Aorta (tissue), 5 donors: Measurements from ENCODE around the gene FGF22. TPM values are rescaled to one million over a fixed set of nuclear protein-coding genes. Genes with fewer than 3 reads are reported as not detected.
"Not testable (repeated sequence)": the region's sequence is repeated elsewhere in the genome, so short reads cannot be mapped to it uniquely, and the experiment has no call there.

Experiments
- ATAC-seq: fragments of 200-7000 bp; cut with Tn5 transposase; one replicate; pipeline ENCODE4 v1.9.1; 2022; ENCODE audit warnings: moderate library complexity; ENCODE audit not compliant: low FRiP score
- DNase-seq, 2 donors: peaks; one replicate each; pipeline ENCODE4 v3.0.0-alpha.2; 2020
- H3K27ac ChIP-seq, 2 donors: one replicate each; pipeline ENCODE4 v1.5.1; 2013; ENCODE audit warnings: low read length in 2 of 2, mild to moderate bottlenecking in 2 of 2, moderate library complexity in 2 of 2, control low read depth in 1 of 2, inconsistent platforms in 1 of 2, low read depth in 1 of 2
- H3K27me3 ChIP-seq, 2 donors: one replicate each; pipeline ENCODE4 v1.6.1; 2013; ENCODE audit warnings: control low read depth in 1 of 2, low read length in 1 of 2, mild to moderate bottlenecking in 1 of 2, moderate library complexity in 1 of 2; ENCODE audit not compliant: insufficient read depth in 2 of 2, control insufficient read depth in 1 of 2
- H3K36me3 ChIP-seq, 2 donors: one replicate each; pipeline ENCODE4 v1.6.1; 2013; ENCODE audit warnings: control low read depth in 1 of 2, low read length in 1 of 2, mild to moderate bottlenecking in 1 of 2; ENCODE audit not compliant: insufficient read depth in 2 of 2, control insufficient read depth in 1 of 2
- H3K4me1 ChIP-seq, 2 donors: one replicate each; pipeline ENCODE4 v1.6.1; 2013; ENCODE audit warnings: low read length in 2 of 2, control low read depth in 1 of 2, mild to moderate bottlenecking in 1 of 2, moderate library complexity in 1 of 2; ENCODE audit not compliant: insufficient read depth in 2 of 2, control insufficient read depth in 1 of 2
- H3K4me3 ChIP-seq, 2 donors: one replicate each; pipeline ENCODE4 v1.5.1; 2013; ENCODE audit warnings: low read length in 2 of 2, control low read depth in 1 of 2, mild to moderate bottlenecking in 1 of 2
- H3K9me3 ChIP-seq: one replicate; pipeline ENCODE4 v1.6.1; 2013; ENCODE audit warnings: mild to moderate bottlenecking, low read length; ENCODE audit not compliant: control insufficient read depth
- WGBS, 2 donors: extraction: QIAGEN DNeasy Blood & Tissue Kit; methylation state at CpG; one replicate each; pipeline ENCODE4 v1.1.7; 2013; 5-methylcytosine and 5-hydroxymethylcytosine counted together
- intact Hi-C, 2 donors: fragments of 100-400 bp; cut with DNase I; formaldehyde crosslinking; loops; one replicate each; pipeline versions ENCODE4 v1.14.2 to v1.15.0; 2022
- polyA plus RNA-seq, 2 donors: library from polyadenylated mRNA; stranded (reverse); fragments of 200-250 nt; gene quantifications; one replicate each; pipeline ENCODE4 v1.2.3, GENCODE V29; 2013
- total RNA-seq, 2 donors: library from RNA; stranded (reverse); fragmentation: NEBNext Ultra II Directional; extraction: Animal tissue kit (Norgen Biotek cat#: 25700); gene quantifications; one replicate each; pipeline ENCODE4 v1.2.1, GENCODE V29; 2021
- donor health status: healthy with polysubstance abuse.
- donor health status: Bipolar disorder and iron deficiency.
- donor health status: DM: no; HTN: no; CAD: no.
- donor health status: DM: no; HTN: no; CAD: no.
- donor health status: DM: yes; HTN: yes; CAD: no.

FGF22 gene
- total and polyA plus RNA-seq, 4 donors, result 0.36 to 4.8 (median 0.54) TPM

DNA sequence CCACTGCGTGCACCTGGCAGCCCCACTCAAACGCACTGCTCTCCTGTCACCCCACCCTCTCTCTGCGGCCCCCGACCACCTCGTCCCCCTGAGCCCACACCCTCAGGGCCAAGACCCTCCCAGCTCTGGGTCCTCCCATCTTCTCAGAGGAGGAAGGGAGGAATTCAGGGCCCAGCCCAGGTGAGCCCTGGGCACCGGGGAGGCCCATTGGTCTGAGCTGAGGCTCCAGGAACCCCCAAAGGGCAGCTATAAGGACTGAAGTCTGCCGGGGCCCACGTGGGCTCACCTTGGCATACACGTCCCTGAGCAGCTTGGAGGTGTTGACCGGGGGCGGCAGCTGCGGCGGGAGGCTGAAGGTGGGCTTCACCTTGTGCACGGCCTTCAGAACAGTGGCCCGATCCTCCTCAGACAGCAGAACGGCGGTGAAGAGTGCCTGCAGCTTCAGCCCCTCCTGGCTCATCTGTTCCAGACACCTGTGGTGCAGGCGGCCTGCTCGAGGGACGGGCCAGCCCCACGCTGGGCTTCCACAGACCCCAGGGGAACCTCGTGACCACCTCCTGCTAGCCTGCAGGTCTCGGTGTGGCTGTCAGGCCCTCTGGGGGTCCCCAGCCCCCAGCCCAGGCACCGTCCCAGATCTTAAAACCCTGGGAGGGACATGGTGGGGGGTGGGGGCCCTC lies 15.1 kb upstream of the FGF22 start:
- 90 to 91% methylated on average over 24 of the region's 24 CpGs for WGBS, 2 donors
- Histone ChIP-seq H3K4me3 (no peak overlapping the region), H3K36me3 (peaks cover 0 to 7% of the 10 kb centered on the region in 2 donors), H3K4me1 (no peaks in the 10 kb centered on the region), H3K27me3 (no peaks in the 10 kb centered on the region), H3K27ac (no peak overlapping the region), H3K9me3 (no peaks in the 10 kb centered on the region)
- intact Hi-C loops, result no loop called here
- ATAC-seq, result no peak
- no peak for DNase-seq

DNA sequence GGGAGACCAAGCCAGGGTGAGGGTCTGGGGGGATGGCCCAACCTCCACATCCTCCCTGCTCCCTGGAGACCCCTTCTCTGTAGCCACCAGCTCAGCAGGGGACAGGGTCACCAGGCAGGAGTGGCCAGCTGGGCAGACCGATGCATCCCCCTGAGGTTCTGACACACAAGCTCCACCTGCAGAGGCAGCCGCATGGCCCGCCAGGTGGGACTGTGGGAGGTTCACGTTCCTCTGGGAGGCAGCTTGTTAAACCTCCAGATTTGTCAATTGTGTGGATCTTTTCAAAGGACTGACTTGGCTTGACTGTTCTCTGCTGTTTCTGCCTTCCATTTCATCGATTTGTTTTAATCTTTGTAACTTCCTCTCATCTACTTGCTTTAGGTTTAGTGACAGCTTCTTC lies 14.4 kb upstream of the FGF22 start:
- Histone ChIP-seq H3K36me3 (peaks cover 0 to 5% of the 10 kb centered on the region in 2 donors), H3K27ac (no peak overlapping the region)
- ATAC-seq, result no peak

GRCh38 chr19:626566-626965 lies 13.1 kb upstream of the FGF22 start:
- H3K27ac ChIP-seq, ATAC-seq, DNase-seq, intact Hi-C loops, H3K27me3 ChIP-seq, H3K36me3 ChIP-seq, H3K4me3 ChIP-seq, H3K4me1 ChIP-seq, H3K9me3 ChIP-seq: not testable (repeated sequence)
- WGBS, 2 donors, result 96% methylated on average over 7 of the region's 7 CpGs

More for the DNA sequence above, 14.4 kb upstream of the FGF22 start:
- 85 to 92% methylated on average over 5 of the region's 5 CpGs for WGBS, 2 donors
- no peak for DNase-seq
- H3K4me3 ChIP-seq, result no peak overlapping the region
- no peaks in the 10 kb centered on the region for H3K9me3 ChIP-seq
- no peaks in the 10 kb centered on the region for H3K4me1 ChIP-seq
- intact Hi-C loops, result no loop called here
- H3K27me3 ChIP-seq, result no peaks in the 10 kb centered on the region

DNA sequence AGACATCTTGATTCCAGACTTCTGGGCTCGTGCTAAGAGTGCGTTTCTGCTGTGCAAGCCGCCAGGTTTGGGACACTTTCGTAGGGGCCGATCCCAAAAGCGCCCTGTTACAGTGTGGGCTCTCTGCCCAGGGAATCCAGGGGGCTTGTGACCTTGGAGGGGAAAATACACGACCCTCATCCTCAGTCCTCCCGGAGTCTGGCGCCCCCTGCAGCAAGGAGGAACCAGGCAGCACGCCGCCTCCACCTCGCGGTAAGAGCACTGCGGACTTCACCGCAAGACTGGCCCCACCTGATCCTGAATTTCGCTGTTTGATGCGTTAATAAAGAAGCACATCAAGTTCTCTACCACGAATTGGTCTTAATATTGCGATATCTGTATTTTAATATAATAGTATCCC lies 11.5 kb upstream of the FGF22 start:
- H3K4me1 ChIP-seq, result no peaks in the 10 kb centered on the region
- intact Hi-C loops, result no loop called here
- H3K4me3 ChIP-seq, result no peak overlapping the region
- WGBS, 2 donors, result 88 to 89% methylated on average over 19 of the region's 19 CpGs
- H3K9me3 ChIP-seq, result no peaks in the 10 kb centered on the region
- ATAC-seq (no peak), DNase-seq (no peak)
- H3K27me3 ChIP-seq, result no peaks in the 10 kb centered on the region
- H3K36me3 ChIP-seq, result peaks cover 0 to 2% of the 10 kb centered on the region in 2 donors
- no peak overlapping the region for H3K27ac ChIP-seq

DNA sequence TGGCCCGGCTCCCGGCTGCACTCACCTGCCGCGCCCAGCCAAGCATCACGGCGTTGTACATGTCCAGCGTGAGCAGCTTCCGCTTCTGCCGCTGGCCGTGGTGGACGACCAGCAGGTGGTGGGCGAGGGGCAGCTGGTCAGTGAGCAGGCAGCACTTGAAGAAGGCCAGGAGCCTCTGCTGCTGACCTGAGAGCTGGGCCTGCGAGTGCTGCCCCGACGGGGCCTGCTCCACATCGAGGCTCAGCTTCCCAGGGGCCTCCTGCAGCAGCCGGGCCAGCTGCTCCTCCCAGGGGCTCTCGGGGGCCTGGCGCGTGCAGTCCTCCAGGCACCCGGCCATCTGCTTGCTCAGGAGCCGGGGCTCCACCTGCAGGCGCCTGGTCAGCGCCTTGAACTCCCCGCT lies 10.2 kb upstream of the FGF22 start:
- DNase-seq, H3K9me3 ChIP-seq, H3K4me1 ChIP-seq, H3K27ac ChIP-seq, H3K4me3 ChIP-seq, H3K36me3 ChIP-seq, H3K27me3 ChIP-seq, ATAC-seq, intact Hi-C loops: not testable (repeated sequence)
- 73 to 76% methylated on average over 22 to 25 of the region's 25 CpGs for WGBS, 2 donors

DNA sequence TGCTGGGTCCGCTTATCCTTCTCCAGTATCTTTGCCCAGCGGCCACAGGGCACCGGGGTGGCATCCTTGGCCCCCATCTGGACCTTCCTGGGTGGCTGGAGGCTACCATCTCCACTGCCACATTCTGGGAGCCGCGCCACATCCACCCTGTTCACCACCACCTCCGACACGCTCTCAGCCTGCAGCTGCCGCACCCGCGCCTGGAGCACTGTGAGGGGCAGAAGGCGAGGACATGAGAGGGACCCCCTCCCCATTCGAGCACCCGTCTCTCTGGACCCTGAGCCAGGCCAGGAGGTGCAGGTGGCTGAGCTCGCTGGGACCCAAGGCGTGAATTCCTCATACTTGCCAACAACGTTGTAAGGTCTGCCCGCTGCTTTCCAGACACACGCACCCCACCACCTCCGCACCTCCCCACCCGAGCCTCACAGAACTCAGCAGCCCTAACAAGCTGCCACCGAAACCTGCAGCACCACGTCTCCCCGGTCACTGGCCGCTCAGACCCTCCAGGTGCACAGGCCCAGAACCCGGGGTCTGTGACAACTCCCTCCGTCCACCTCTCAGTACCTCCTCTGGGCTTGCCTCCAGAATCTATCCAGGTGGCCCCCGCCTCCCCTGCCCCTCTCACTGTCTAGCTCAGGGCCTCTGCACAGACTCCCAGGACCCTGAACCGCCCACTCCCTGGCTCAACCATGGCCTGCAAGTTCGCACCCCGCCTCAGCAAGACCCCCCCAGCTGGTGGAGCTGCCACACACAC lies 9.5 kb upstream of the FGF22 start:
- no peak overlapping the region for H3K4me3 ChIP-seq
- H3K27ac ChIP-seq, result no peak overlapping the region
- no peak for DNase-seq
- no peaks in the 10 kb centered on the region for H3K9me3 ChIP-seq
- 92 to 93% methylated on average over 30 of the region's 30 CpGs for WGBS, 2 donors
- H3K36me3 ChIP-seq, result peaks cover 0 to 2% of the 10 kb centered on the region in 2 donors
- intact Hi-C loops, result no loop called here
- no peak for ATAC-seq
- H3K4me1 ChIP-seq, result no peaks in the 10 kb centered on the region
- H3K27me3 ChIP-seq, result no peaks in the 10 kb centered on the region

- intact Hi-C loops, result no loop called here
- Histone ChIP-seq H3K9me3 (no peaks in the 10 kb centered on the region), H3K27me3 (no peaks in the 10 kb centered on the region), H3K36me3 (peaks cover 0 to 2% of the 10 kb centered on the region in 2 donors), H3K4me3 (peak overlapping the region; percentile 67 to 72), H3K27ac (no peak overlapping the region), H3K4me1 (no peaks in the 10 kb centered on the region)
- ATAC-seq (no peak), DNase-seq (no peak)
- WGBS, 2 donors, result 5 to 6% methylated on average over 28 to 35 of the region's 35 CpGs
These were observed 7.1 kb upstream of the FGF22 start for GRCh38 chr19:632579-633067.

GRCh38 chr19:633068-633785 lies 6.5 kb upstream of the FGF22 start, which contains the start of gene POLRMT:
Gene POLRMT, minus strand, starts transcription at chr19:633537. Its CDS starts 25 bp downstream, at chr19:633512.
- 0% methylated on average over 60 to 67 of the region's 67 CpGs for WGBS, 2 donors
- Histone ChIP-seq H3K4me1 (no peaks in the 10 kb centered on the region), H3K4me3 (peak within 1 kb of the TSS; percentile 67 to 72), H3K36me3 (peaks cover 0 to 2% of the 10 kb centered on the region in 2 donors), H3K27me3 (no peaks in the 10 kb centered on the region), H3K27ac (no peak within 1 kb of the TSS), H3K9me3 (no peaks in the 10 kb centered on the region)
- ATAC-seq (peak; percentile 96), DNase-seq (peak; percentile 99)
- intact Hi-C loops, result no loop called here
